Activated naive CD4-positive, alpha-beta T cell treated with anti-CD3 and anti-CD28 coated beads, Interleukin-2, amount 10 ng/mL, durations not matched to agents 7 days and 5 days (primary cell): ENCODE measurements around the gene TIAM2.
"Not testable (repeated sequence)": the region's sequence is repeated elsewhere in the genome, so short reads cannot be mapped to it uniquely, and the experiment has no call there.

Experiments
- CTCF ChIA-PET: fragments of 350-600 bp; sonication (Branson Sonifier 250); formaldehyde crosslinking; loops from one replicate; lab custom pipeline; 2021; ENCODE audit warnings: antibody characterized with exemption; lab: Charles Lee
- DNase-seq: peaks from one replicate; pipeline ENCODE4 v3.0.0-alpha.2; 2020
- H3K27ac Mint-ChIP-seq: one replicate; pipeline ENCODE4 v1.8.0; 2021; ENCODE audit warnings: mild to moderate bottlenecking, moderate library complexity, mixed read lengths
- H3K27me3 Mint-ChIP-seq: one replicate; pipeline ENCODE4 v1.8.0; 2021; ENCODE audit warnings: mild to moderate bottlenecking, mixed read lengths
- H3K36me3 Mint-ChIP-seq: one replicate; pipeline ENCODE4 v1.8.0; 2021; ENCODE audit warnings: mixed read lengths
- H3K4me1 Mint-ChIP-seq: one replicate; pipeline ENCODE4 v1.8.0; 2021; ENCODE audit warnings: mixed read lengths
- H3K4me3 Mint-ChIP-seq: one replicate; pipeline ENCODE4 v1.8.0; 2021; ENCODE audit warnings: mild to moderate bottlenecking, moderate library complexity, mixed read lengths
- H3K9me3 Mint-ChIP-seq: one replicate; pipeline ENCODE4 v1.8.0; 2021; ENCODE audit warnings: mixed read lengths

TIAM2 gene

DNA sequence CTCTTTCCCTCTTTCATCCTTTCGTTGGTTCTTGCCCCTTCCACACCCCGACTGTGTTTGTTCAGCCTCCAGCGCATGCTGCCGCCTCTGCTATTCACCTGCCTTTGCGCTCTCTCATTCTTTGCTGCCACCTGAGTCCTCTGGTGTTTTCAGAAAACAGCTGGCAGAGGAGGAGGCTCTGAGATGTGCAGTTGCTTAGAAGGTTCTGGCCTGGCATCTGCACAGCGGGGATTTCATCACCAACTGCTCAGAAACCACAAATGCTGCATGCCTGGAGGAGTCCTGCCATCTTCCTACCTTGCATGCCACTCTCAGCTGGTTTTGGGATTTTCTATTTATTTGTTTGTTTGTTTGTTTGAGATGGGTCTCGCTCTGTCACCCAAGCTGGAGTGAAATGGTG is 229.5 kb downstream of the TIAM2 start:
- no peaks in the 10 kb centered on the region for H3K36me3 Mint-ChIP-seq
- DNase-seq: no peak
- H3K4me1 Mint-ChIP-seq: peaks cover 14% of the 10 kb centered on the region
- peaks cover under 1% of the 10 kb centered on the region for H3K9me3 Mint-ChIP-seq
- CTCF ChIA-PET: interaction anchor here (1.2 to 3.5 kb wide), 3 partner anchors 15 to 46 kb away, joined by 3 to 9 read pairs (median 4); no protein-coding TSS in a partner anchor
- no peak overlapping the region for H3K4me3 Mint-ChIP-seq
- H3K27me3 Mint-ChIP-seq: no peaks in the 10 kb centered on the region
- no peak overlapping the region for H3K27ac Mint-ChIP-seq

DNA sequence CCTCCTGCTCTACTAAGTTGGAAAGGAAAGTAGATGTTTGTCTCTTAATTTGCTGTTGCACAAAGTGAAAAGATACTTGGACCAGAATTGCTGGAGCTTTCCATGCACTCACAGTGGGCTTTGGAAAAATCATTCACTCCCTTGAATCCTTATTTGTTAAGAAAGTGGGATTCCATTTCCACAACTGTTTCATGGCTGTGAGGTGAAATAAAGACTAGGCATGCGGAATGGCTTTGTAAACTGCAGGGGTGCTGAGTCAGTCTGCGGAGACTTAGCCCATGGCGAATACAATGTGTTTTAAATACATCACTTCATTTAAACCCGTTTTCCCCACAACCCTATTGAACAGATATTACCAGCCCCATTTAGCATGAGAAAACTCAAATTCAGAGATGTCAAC is 231.9 kb downstream of the TIAM2 start:
- Mint-ChIP-seq H3K4me1 (peaks cover 14% of the 10 kb centered on the region), H3K36me3 (no peaks in the 10 kb centered on the region), H3K9me3 (peaks cover 2% of the 10 kb centered on the region), H3K27me3 (no peaks in the 10 kb centered on the region), H3K27ac (no peak overlapping the region), H3K4me3 (no peak overlapping the region)
- no peak for DNase-seq
- CTCF ChIA-PET: no interaction called here

DNA sequence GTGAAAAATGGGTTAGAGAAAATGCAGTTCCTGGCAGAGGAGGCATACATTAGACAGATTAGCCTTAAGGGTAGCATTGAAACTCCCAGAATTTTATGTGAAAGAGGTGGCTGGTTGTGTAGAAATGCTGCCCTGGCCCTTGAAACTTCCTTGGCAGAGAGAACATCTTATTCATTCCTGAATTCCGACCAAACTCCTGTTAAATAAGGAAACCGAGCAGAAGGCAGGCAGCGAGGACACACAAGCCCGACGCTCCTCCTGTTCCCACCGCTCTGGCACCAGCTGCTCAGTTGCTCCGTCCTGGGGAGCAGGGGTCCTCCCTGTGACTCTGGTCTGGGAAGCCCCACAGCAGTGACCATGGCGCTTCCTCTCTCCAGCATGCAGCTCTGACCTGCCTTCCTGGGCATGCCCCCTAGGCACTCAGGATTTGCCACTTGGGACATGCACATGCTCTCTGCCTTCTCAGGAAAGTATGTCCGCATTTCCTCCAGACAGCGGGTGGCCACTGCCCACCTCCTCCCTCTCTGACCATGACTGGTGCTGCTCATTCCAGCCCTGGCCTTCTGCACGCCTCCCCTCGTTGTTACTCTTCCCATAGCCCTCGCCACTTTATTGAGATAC is 233.5 kb downstream of the TIAM2 start:
- no peak for DNase-seq
- peaks cover 2% of the 10 kb centered on the region for H3K9me3 Mint-ChIP-seq
- H3K4me1 Mint-ChIP-seq: peaks cover 10% of the 10 kb centered on the region
- H3K27me3 Mint-ChIP-seq: no peaks in the 10 kb centered on the region
- H3K27ac Mint-ChIP-seq: no peak overlapping the region
- H3K36me3 Mint-ChIP-seq: no peaks in the 10 kb centered on the region
- no peak overlapping the region for H3K4me3 Mint-ChIP-seq
- CTCF ChIA-PET: interaction anchor here (0.8 kb wide), 1 partner anchor 19 kb away, joined by 3 read pairs; no protein-coding TSS in a partner anchor

DNA sequence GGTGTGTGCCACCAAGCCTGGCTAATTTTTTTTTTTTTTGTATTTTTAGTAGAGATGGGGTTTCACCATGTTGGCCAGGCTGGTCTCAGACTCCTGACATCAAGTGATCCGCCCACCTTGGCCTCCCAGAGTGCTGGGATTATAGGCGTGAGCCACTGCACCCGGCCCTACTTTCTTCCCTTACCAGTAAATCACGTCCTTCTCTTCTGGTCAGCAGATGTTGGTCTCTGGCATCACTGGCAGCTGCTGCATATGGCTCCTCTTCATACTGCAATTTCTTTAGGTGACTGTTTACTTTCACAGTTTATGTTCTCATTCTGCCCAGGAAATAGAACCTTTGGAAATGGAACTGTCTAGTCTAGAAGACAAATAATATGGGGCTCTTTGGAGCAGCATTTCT is 235.9 kb downstream of the TIAM2 start:
- H3K9me3 Mint-ChIP-seq, H3K27ac Mint-ChIP-seq, CTCF ChIA-PET, DNase-seq, H3K27me3 Mint-ChIP-seq, H3K4me3 Mint-ChIP-seq, H3K4me1 Mint-ChIP-seq, H3K36me3 Mint-ChIP-seq: not testable (repeated sequence)

DNA sequence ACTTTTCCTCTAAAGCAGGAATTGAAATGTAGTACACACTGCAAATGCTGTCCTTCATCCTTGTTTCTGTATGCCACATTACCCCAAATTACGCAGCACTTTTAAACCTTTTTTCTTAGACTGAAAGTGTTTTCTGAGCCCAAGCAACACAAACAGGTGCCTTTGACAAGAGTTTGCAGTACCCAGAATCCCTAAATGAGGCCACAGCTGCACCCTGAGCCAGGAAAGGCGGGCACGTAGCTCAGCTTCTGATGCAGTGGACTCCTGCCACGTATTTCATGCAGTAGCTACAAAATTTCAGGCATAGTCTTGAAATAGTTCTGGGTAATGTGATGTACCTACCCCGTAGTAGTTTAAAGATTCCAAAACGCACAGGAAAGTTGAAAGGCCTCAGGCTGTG is 237.7 kb downstream of the TIAM2 start:
- Mint-ChIP-seq H3K27ac (no peak overlapping the region), H3K36me3 (no peaks in the 10 kb centered on the region), H3K4me3 (no peak overlapping the region), H3K27me3 (peaks cover 8% of the 10 kb centered on the region), H3K9me3 (peaks cover 2% of the 10 kb centered on the region), H3K4me1 (no peaks in the 10 kb centered on the region)
- no peak for DNase-seq
- CTCF ChIA-PET: interaction anchor here (0.5 kb wide), 1 partner anchor 309 kb away, joined by 3 read pairs; no protein-coding TSS in a partner anchor

DNA sequence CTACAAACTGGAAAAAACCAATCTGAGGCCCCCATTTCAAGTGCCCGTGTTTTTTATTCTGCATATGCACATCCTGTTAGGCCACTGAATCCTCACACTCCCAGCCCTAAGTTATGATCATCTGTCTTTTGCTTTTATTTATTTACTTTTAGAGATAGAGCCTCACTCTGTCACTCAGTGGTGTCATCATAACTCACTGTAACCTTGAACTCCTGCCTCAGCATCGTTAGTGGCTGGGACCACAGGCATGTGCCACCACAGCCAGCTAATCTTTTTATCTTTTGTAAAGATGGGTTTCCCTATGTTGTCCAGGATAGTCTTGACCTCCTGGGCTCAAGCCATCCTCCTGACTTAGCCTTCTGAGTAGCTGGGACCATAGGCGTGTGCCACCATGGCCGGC is 239.1 kb downstream of the TIAM2 start:
- no peak for DNase-seq
- no peaks in the 10 kb centered on the region for H3K36me3 Mint-ChIP-seq
- no peak overlapping the region for H3K4me3 Mint-ChIP-seq
- CTCF ChIA-PET: interaction anchor here (2.1 kb wide), 1 partner anchor 13 kb away, joined by 5 read pairs; no protein-coding TSS in a partner anchor
- no peaks in the 10 kb centered on the region for H3K4me1 Mint-ChIP-seq
- no peak overlapping the region for H3K27ac Mint-ChIP-seq
- H3K27me3 Mint-ChIP-seq: peaks cover 14% of the 10 kb centered on the region
- peaks cover 4% of the 10 kb centered on the region for H3K9me3 Mint-ChIP-seq

DNA sequence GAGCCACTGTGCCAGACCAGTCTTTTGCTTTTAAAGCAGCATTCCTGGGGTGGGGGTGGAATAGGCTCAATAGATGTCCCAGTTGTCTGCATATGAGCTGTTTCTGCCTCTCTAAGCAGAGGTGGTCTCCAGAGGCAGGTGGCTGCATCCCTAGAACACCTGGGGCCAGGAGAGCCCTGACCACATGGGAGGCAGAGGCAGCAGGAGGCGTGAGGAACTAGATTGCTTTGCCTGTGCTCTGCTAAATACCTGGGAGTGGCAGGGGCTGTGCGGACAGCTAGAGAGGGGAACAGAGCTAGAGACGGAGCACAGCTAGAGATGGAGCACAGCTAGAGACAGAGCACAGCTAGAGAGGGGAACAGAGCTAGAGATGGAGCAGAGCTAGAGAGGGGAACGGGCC is 239.6 kb downstream of the TIAM2 start:
- H3K4me1 Mint-ChIP-seq: no peaks in the 10 kb centered on the region
- CTCF ChIA-PET: interaction anchor here (2.1 kb wide), 1 partner anchor 13 kb away, joined by 5 read pairs; no protein-coding TSS in a partner anchor
- H3K9me3 Mint-ChIP-seq: peaks cover 3% of the 10 kb centered on the region
- H3K4me3 Mint-ChIP-seq: no peak overlapping the region
- H3K27me3 Mint-ChIP-seq: peaks cover 14% of the 10 kb centered on the region
- DNase-seq: no peak
- no peaks in the 10 kb centered on the region for H3K36me3 Mint-ChIP-seq
- H3K27ac Mint-ChIP-seq: no peak overlapping the region

DNA sequence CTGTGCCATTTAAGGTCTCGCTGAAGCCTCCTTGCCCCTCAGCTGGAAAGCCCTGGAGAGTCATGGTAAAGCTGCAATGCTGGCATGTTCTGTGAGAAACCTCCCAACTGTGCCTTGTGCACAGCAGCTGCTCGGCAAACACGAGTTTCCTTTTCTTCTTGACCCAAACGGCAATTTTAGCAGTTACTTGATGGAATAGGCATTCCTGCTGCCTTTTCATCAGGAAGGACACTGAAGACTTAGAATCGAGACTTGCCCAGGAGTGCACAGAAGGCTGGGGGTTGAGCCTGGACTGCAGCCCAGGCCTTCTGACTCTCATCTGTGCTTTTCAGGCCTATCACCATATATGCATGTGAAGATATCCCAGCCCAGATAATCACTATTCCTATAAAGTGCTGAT is 240.0 kb downstream of the TIAM2 start:
- no peak overlapping the region for H3K27ac Mint-ChIP-seq
- peaks cover 4% of the 10 kb centered on the region for H3K9me3 Mint-ChIP-seq
- H3K27me3 Mint-ChIP-seq: peaks cover 14% of the 10 kb centered on the region
- CTCF ChIA-PET: interaction anchor here (2.1 kb wide), 1 partner anchor 13 kb away, joined by 5 read pairs; no protein-coding TSS in a partner anchor
- H3K36me3 Mint-ChIP-seq: no peaks in the 10 kb centered on the region
- H3K4me1 Mint-ChIP-seq: no peaks in the 10 kb centered on the region
- no peak overlapping the region for H3K4me3 Mint-ChIP-seq
- DNase-seq: no peak

DNA sequence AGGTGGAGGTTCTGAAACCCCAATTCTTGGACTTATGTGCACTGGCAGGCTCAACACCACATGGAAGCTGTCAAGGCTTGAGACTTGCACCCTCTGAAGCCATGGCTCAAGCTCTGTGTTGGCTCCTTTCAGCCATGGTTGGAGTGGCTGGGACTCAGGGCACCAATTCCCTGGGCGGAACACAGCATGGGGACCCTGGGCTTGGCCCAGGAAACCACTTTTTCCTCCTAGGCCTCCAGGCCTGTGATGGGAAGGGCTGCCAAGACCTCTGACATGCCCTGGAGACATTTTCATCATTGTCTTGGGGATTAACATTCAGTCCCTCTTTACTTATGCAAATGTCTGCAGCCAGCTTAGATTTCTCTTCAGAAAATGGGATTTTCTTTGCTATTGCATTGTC is 242.5 kb downstream of the TIAM2 start:
- no peak for DNase-seq
- peaks cover 5% of the 10 kb centered on the region for H3K9me3 Mint-ChIP-seq
- H3K4me1 Mint-ChIP-seq: no peaks in the 10 kb centered on the region
- no peaks in the 10 kb centered on the region for H3K36me3 Mint-ChIP-seq
- no peak overlapping the region for H3K4me3 Mint-ChIP-seq
- no peak overlapping the region for H3K27ac Mint-ChIP-seq
- CTCF ChIA-PET: interaction anchor here (1.2 kb wide), 1 partner anchor 59 kb away, joined by 3 read pairs; no protein-coding TSS in a partner anchor
- H3K27me3 Mint-ChIP-seq: peaks cover 14% of the 10 kb centered on the region

DNA sequence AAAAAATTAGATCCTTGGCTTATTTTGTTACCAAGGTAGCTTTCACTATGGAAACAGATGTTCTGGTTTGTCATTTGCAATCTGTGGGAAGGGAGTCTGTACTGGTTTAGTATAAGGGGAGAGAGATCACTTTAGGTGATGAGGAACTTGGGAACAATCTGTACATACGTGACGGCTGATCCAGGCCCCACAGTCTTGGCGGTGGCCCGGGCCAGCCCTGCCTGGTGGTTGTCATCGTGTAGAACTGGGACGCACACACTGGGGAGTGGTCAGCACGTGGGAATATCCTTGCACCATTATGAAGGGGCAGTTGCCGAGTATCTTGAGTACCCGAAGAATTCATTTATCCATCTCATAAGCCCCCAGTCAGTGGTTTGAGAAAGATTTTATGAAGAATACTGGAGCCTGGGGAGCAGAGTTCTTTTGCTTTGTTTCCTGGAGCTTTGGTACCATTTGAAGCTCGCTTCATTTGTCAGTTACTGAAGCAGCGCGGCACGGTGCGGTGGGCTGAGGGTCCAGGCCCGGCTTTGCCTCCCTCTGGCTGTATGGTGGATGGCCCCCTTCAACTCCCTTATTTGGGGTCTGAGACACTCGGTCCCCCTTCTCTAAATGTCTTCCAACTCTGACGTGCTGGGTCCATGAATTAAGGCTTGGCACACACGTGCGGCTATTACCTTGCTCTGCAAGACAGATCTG is 245.9 kb downstream of the TIAM2 start:
- no peak for DNase-seq
- Mint-ChIP-seq H3K4me1 (no peaks in the 10 kb centered on the region), H3K27ac (no peak overlapping the region), H3K27me3 (peaks cover 9% of the 10 kb centered on the region), H3K4me3 (no peak overlapping the region), H3K9me3 (peaks cover 5% of the 10 kb centered on the region), H3K36me3 (no peaks in the 10 kb centered on the region)
- CTCF ChIA-PET: no interaction called here

DNA sequence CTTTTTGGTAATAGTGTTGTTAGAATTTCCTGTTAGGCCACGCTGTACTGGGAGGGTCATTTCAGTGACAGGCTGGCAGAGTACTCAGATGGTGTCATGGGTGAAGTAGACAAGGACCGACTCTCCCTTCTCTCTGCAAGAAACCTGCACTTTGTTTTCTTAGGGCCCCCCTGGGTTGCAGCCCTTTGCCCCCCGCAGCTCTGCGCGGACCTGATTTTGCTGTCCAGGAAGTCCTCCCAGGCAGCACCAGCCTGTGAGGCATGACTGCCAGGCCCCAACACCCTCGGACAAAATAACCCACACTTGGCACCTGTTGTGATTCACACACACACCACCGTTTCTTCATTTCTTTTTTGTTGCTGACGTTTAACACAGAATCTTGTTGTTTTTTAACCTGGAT is 246.9 kb downstream of the TIAM2 start:
- Mint-ChIP-seq H3K4me3 (no peak overlapping the region), H3K27me3 (peaks cover 9% of the 10 kb centered on the region), H3K9me3 (peaks cover 5% of the 10 kb centered on the region), H3K27ac (peak overlapping the region; percentile 0), H3K4me1 (no peaks in the 10 kb centered on the region), H3K36me3 (no peaks in the 10 kb centered on the region)
- no peak for DNase-seq
- CTCF ChIA-PET: interaction anchor here (1.6 kb wide), 1 partner anchor 63 kb away, joined by 3 read pairs; no protein-coding TSS in a partner anchor

DNA sequence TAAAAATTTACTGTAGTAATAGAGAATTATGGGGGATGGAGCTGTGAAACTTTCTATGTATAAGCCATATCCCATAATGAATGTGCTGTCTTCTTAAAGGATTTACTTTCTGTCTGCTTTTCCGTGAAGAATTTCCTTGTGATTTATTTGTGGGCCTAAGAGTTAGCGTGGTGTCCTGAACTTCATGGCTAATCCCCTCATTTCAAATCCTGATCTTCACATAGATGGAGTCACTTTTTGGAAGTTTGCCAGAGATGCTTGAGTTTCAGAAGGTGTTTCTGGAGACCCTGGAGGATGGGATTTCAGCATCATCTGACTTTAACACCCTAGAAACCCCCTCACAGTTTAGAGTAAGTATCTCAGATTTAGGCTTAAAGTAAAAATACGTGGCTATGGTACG is 249.3 kb downstream of the TIAM2 start:
- Mint-ChIP-seq H3K36me3 (peaks cover 2% of the 10 kb centered on the region), H3K27me3 (no peaks in the 10 kb centered on the region), H3K27ac (no peak overlapping the region), H3K4me3 (no peak overlapping the region), H3K4me1 (no peaks in the 10 kb centered on the region), H3K9me3 (peaks cover 2% of the 10 kb centered on the region)
- CTCF ChIA-PET: no interaction called here
- no peak for DNase-seq

DNA sequence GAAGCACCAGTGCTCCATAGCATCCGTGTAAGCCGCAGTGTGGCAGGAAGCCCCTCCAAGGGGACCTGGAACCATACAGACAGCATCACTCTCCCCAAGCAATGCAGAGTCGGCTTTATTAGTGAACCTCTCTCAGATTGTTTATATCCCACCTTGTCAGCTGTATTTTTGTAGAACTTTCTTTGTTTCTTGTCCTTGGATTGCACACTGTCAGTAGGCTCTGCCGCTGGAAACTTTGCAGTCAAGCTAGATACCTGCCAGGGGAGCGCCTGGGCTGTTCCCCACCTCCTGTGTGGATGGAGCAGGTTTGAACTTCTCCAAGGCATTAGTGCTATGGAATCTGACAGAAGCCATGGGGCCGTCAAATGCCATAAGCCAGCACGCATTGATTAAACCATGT is 250.1 kb downstream of the TIAM2 start:
- Mint-ChIP-seq H3K27ac (no peak overlapping the region), H3K9me3 (no peaks in the 10 kb centered on the region), H3K4me1 (no peaks in the 10 kb centered on the region), H3K4me3 (no peak overlapping the region), H3K27me3 (no peaks in the 10 kb centered on the region), H3K36me3 (peaks cover 2% of the 10 kb centered on the region)
- CTCF ChIA-PET: no interaction called here
- DNase-seq: no peak

DNA sequence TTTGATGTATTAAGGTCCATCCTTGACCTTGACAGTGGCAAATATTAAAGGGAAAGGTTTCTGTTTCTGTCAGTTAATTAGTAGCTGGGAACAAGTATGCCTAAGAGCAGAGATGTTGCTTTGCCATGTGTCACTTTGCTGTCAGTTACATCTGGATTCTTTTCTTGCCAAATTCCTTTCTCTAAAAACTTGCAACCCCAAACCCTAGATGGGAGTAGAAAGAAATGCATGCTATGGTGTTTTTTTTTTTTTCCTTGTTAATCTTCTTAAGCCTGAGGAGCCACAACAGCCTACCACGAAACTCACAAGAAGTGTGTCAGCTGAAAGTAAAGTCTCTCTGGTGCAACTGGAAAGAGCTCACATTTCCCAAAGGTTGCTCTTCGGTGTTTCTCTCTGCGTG is 250.7 kb downstream of the TIAM2 start:
- no peak overlapping the region for H3K27ac Mint-ChIP-seq
- DNase-seq: no peak
- no peaks in the 10 kb centered on the region for H3K27me3 Mint-ChIP-seq
- no peak overlapping the region for H3K4me3 Mint-ChIP-seq
- CTCF ChIA-PET: interaction anchor here (3.0 kb wide), 1 partner anchor 67 kb away, joined by 54 read pairs; no protein-coding TSS in a partner anchor
- no peaks in the 10 kb centered on the region for H3K9me3 Mint-ChIP-seq
- peaks cover 2% of the 10 kb centered on the region for H3K36me3 Mint-ChIP-seq
- no peaks in the 10 kb centered on the region for H3K4me1 Mint-ChIP-seq
